ENCODE measurements around the gene MATN1. TPM values are rescaled to one million over a fixed set of nuclear protein-coding genes. Genes with fewer than 3 reads are reported as not detected.
A peak's percentile ranks its signal among the peaks of the same experiment; 100 is the strongest.
"Not testable (repeated sequence)": the region's sequence is repeated elsewhere in the genome, so short reads cannot be mapped to it uniquely, and the experiment has no call there.

Gene MATN1
- total RNA-seq, 2 donors from 2014 or later = not detected

DNA sequence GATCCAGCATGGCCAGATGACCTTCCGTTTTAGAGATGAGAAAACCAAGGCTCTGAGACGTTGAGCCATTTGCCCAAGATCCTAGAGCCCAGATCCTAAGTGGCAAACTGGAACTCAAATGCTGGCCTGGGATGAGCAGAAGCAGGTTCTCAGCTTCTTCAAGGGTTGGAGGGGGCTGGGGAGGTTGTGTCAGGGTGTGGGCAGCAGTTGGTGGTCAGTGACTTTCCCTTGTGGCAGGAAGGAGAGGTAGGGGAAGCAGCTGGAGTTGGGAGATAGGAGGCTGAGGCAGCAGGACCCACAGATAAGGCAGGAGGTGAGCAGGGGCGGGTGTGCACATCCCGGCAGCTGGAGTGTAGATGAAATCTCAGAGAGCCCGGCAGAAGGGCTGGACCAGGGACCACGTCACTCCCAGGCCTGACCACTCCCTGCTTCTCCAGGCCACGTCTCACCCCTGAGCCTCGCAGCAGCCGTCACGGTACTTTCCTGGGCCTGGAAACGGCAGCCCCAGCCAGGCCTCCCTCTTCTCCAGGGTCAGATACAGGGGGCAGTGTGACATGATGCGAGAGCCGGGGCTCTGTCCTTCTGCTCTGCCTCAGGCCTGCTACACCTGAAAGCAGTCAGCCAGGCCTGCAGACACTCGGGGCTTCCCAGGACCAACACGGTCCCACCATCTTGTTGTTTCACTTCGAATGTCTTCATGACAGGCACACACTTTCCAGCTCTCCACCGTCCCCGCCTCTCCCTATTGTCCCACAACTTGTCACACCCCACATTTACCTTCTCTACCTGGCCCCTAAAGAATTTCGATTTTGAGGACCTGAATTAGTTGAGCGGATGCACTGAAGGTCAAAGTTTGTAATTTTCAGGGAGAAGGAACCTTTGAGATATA lies 45.7 kb upstream of the MATN1 start:
- TF ChIP-seq, protein P1, sequence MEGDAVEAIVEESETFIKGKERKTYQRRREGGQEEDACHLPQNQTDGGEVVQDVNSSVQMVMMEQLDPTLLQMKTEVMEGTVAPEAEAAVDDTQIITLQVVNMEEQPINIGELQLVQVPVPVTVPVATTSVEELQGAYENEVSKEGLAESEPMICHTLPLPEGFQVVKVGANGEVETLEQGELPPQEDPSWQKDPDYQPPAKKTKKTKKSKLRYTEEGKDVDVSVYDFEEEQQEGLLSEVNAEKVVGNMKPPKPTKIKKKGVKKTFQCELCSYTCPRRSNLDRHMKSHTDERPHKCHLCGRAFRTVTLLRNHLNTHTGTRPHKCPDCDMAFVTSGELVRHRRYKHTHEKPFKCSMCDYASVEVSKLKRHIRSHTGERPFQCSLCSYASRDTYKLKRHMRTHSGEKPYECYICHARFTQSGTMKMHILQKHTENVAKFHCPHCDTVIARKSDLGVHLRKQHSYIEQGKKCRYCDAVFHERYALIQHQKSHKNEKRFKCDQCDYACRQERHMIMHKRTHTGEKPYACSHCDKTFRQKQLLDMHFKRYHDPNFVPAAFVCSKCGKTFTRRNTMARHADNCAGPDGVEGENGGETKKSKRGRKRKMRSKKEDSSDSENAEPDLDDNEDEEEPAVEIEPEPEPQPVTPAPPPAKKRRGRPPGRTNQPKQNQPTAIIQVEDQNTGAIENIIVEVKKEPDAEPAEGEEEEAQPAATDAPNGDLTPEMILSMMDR (conservative IDR thresholded peaks at IDR 0.05) = no peak
- H3K27ac ChIP-seq (ENCODE audit: low read depth, low read length) = no peak overlapping the region

DNA sequence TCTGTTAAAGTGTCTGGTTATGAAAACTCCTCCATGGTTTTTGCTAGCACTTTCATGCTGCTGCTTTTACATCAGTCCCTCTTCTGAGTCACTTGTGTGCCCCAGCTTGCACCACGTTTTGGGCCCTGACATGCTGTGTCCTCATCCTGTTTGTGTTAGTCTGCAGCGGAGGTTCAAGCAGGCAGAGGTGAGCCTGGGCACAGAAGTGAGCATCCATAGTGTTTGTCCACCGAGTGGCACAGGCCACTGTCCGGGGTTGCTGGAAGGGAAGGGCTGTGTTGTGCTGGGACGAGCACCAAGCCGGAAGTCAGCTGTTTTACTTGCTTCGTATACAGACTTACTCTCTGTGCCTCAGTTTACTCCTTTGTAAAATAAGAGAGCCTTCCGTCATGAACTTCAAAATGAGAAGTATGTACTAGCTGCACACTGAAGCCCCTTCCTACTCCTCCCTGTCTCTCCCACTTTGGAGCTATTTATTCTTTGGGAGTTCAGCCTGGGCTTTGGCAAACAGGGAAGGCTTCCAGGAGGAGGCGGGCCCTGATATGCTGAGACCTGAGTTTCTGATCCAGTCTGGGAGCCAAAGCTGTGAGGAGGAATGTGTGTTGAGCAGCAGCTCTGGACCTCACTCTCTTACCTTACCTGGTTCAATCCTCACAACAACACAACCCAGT lies 44.9 kb upstream of the MATN1 start:
- Mint-ChIP-seq H3K27ac (peak overlapping the region; percentile 72), H3K4me3 (no peak overlapping the region), H3K27me3 (ENCODE audit: insufficient read depth) (no peaks in the 10 kb centered on the region)

More for the DNA sequence above, 45.7 kb upstream of the MATN1 start:
- H3K4me1 ChIP-seq (ENCODE audit: control insufficient read depth, insufficient read depth, low read length) = no peaks in the 10 kb centered on the region
- no peak overlapping the region for H3K9ac ChIP-seq (ENCODE audit: extremely low read depth, low read length, poor library complexity, severe bottlenecking)
- H3K9me3 ChIP-seq (ENCODE audit: control insufficient read depth, low read length) = no peaks in the 10 kb centered on the region
- H3K27me3 ChIP-seq (ENCODE audit: control insufficient read depth, insufficient read depth, low read length, poor library complexity, severe bottlenecking) = no peaks in the 10 kb centered on the region
- Mint-ChIP-seq H3K4me3 (no peak overlapping the region), H3K36me3 (ENCODE audit: low read depth) (no peaks in the 10 kb centered on the region), H3K9me3 (no peaks in the 10 kb centered on the region), H3K27me3 (ENCODE audit: insufficient read depth) (no peaks in the 10 kb centered on the region), H3K27ac (peak overlapping the region; percentile 72), H3K4me1 (peaks cover 4% of the 10 kb centered on the region)
- WGBS, 2 experiments (ENCODE audit: insufficient coverage in 1 of 2, insufficient read length in 1 of 2) = 83 to 91% methylated on average over 8 to 20 of the region's 20 CpGs
- no peak for DNase-seq
- H3K4me3 ChIP-seq (ENCODE audit: low read length) = no peak overlapping the region
- H3K36me3 ChIP-seq (ENCODE audit: control insufficient read depth, insufficient read depth, low read length) = no peaks in the 10 kb centered on the region

DNA sequence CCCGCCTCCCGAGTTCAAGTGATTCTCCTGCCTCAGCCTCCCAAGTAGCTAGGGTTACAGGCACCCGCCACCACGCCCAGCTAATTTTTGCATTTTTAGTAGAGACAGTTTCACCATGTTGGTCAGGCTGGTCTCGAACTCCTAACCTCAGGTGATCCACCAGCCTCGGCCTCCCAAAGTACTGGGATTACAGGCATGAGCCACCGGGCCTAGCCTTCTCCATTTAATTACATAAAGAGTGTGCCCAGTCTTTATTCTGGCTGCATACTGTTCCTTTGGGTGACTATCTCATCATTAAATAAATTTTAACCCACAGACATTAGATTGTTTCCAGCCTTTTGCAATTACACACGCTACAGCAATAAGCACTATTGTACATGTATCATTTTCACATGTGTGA lies 43.6 kb upstream of the MATN1 start:
- not testable (repeated sequence) for H3K9me3 Mint-ChIP-seq; H3K4me3 ChIP-seq (ENCODE audit: low read length); H3K27me3 Mint-ChIP-seq (ENCODE audit: insufficient read depth); H3K4me1 ChIP-seq (ENCODE audit: control insufficient read depth, insufficient read depth, low read length); H3K4me1 Mint-ChIP-seq; H3K36me3 ChIP-seq (ENCODE audit: control insufficient read depth, insufficient read depth, low read length); H3K27me3 ChIP-seq (ENCODE audit: control insufficient read depth, insufficient read depth, low read length, poor library complexity, severe bottlenecking); H3K9me3 ChIP-seq (ENCODE audit: control insufficient read depth, low read length); H3K27ac Mint-ChIP-seq; H3K36me3 Mint-ChIP-seq (ENCODE audit: low read depth); H3K4me3 Mint-ChIP-seq; DNase-seq; H3K9ac ChIP-seq (ENCODE audit: extremely low read depth, low read length, poor library complexity, severe bottlenecking); H3K27ac ChIP-seq (ENCODE audit: low read depth, low read length)
- WGBS, 2 experiments (ENCODE audit: insufficient coverage in 1 of 2, insufficient read length in 1 of 2) = 84 to 94% methylated on average over 6 to 8 of the region's 8 CpGs

More for the DNA sequence above, 44.9 kb upstream of the MATN1 start:
- DNase-seq = no peak
- WGBS, 2 experiments (ENCODE audit: insufficient coverage in 1 of 2, insufficient read length in 1 of 2) = 90% methylated on average over 8 to 9 of the region's 9 CpGs
- no peak overlapping the region for H3K4me3 ChIP-seq (ENCODE audit: low read length)
- TF ChIP-seq, protein P1 (conservative IDR thresholded peaks at IDR 0.05) = no peak
- no peak overlapping the region for H3K9ac ChIP-seq (ENCODE audit: extremely low read depth, low read length, poor library complexity, severe bottlenecking)
- Mint-ChIP-seq H3K9me3 (no peaks in the 10 kb centered on the region), H3K4me1 (peaks cover 4% of the 10 kb centered on the region), H3K36me3 (ENCODE audit: low read depth) (no peaks in the 10 kb centered on the region)
- H3K4me1 ChIP-seq (ENCODE audit: control insufficient read depth, insufficient read depth, low read length) = no peaks in the 10 kb centered on the region
- no peaks in the 10 kb centered on the region for H3K9me3 ChIP-seq (ENCODE audit: control insufficient read depth, low read length)
- H3K36me3 ChIP-seq (ENCODE audit: control insufficient read depth, insufficient read depth, low read length) = no peaks in the 10 kb centered on the region
- H3K27ac ChIP-seq (ENCODE audit: low read depth, low read length) = no peak overlapping the region
- no peaks in the 10 kb centered on the region for H3K27me3 ChIP-seq (ENCODE audit: control insufficient read depth, insufficient read depth, low read length, poor library complexity, severe bottlenecking)
